NCI-H2107 treated with DMSO at 0.1 percent for 48 hours (cell line): ENCODE data around the gene SORCS3.

Source experiments
- DNase-seq: peaks from one replicate; lab custom pipeline; 2025; ENCODE audit not compliant: unreplicated experiment; lab: John Stamatoyannopoulos, UW

The SORCS3 gene

DNA sequence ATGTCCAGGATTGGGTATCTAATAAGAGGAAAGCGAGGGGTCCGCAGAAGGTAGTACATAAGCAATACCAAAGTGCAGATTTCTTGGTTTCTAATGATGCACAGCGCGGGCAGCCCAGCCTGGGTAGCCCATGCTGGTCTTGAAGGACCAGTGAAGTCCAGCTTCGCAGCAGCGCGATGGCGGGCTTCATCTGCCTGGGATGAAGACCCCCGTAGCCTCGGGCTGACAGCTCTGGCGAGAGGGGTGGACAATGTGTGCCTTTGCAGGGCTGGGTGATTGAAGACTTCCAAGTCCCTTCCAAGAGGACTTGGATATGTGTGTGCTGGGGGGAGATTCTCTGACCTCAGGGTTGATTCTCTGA is 2.2 kb downstream of the SORCS3 start:
- no peak for DNase-seq

GRCh38 chr10:104646146-104646545 is 5.1 kb downstream of the SORCS3 start:
- DNase-seq = no peak

- DNase-seq = no peak
These were observed 7.3 kb downstream of the SORCS3 start for GRCh38 chr10:104648421-104648820.

DNA sequence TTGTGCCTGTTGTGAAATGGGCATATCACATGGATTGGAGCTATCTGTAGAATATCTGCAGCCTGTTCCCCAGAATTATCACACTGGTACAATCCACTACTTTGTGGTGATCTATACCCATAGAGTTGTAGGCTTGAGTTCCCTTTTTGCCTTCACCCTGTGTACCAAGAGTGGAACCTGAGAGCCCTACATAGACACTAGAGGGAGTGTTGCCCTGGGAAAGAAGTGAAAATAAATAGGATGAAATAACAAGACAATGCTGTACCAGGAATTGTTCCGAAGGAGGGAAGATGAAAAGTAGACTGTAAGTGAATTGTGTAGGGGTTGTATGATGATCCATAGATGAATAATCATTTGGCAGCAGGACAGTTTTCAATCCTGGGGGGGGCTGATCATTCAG is 9.0 kb downstream of the SORCS3 start:
- DNase-seq = no peak

DNA sequence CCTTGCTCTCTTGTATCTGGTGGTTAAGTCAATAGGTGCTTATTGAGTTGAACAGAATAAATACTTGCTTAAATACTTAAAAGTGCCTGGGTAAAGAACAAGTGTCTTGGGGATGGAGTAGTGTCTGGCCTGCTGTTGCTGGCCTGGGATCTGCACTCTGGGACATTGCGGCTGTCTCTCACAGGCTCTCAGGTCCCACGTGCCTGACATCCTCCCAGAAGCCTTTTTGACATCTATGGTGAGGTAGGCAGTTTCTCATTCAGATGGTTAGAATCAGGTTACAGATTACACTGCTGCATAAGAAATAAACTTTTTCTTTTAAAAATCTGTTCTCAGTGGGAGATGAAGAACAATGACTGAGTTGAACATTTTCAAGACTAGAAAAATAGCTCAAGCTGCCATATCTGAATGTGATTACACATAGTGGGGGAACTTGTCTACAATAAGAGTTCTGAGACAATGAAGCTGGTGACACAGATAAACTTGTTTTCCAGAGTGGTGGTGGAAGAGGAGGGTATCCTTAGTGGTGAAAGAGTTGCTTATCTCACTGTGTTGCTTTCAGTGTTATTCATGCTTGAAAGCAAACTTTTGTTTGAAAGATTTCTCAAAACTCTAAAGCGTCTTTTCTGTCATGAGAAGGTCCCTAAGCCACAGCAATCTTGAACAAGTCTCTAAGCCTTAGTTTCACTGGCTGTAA is 9.7 kb downstream of the SORCS3 start:
- DNase-seq = no peak

- no peak for DNase-seq
These were observed 15.9 kb downstream of the SORCS3 start for GRCh38 chr10:104657036-104657435.

DNA sequence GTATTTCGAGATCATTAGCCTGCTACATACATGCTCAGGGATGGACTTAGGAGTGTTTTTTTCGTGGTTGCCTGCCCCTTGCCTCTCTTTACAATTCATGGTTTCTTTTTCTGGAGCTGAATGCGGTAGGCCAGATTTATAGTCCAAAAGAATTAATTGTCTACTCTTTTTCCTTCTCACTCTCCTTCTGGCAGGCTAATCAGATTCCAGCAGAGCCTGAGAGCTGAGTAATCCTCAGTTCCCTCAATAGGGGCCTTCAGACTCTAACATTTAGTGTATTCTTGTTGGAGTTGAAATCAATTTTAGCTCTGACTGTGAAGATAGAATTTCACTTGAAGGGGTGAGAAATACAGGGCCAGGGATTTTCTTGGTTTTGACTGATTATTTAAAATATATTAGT is 16.4 kb downstream of the SORCS3 start:
- DNase-seq = no peak

DNA sequence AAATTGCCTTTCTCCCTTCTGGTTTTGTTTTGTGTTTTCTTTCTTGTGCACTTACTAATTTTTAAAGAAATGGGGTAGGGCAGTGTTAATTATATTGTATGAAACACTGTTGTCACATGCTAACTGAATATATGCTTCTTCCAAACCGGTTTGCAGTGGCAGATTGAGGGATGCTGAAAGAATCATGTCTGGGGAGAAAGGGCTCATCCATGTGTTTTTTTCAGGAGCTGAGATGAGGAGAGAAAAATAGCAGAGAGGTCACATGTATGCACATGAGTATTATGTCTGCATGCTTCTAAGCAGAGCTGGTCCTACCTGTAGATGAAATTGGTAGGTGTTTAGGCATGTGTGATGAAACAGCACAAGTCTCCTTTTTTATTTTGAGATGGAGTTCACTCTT is 17.0 kb downstream of the SORCS3 start:
- DNase-seq = no peak

DNA sequence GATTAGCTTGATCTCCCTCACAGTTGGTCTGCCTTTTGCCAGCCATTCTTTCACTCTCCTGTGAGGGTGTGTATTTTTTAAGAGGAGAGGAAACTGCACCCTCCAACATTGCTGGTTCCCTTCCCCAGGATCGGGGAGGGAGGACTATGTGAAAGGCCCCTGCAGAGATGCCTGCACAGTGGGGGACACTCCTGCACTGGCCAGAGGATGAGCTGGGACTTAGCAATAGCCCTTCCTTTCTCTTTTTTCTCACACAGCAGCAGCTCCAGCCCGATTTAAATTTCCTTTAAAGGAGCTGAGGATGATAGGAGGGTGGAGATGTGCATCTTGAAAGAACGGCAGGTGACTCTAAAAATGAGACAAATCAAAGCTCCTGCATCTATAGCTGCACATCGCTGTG is 18.7 kb downstream of the SORCS3 start:
- DNase-seq = no peak

DNA sequence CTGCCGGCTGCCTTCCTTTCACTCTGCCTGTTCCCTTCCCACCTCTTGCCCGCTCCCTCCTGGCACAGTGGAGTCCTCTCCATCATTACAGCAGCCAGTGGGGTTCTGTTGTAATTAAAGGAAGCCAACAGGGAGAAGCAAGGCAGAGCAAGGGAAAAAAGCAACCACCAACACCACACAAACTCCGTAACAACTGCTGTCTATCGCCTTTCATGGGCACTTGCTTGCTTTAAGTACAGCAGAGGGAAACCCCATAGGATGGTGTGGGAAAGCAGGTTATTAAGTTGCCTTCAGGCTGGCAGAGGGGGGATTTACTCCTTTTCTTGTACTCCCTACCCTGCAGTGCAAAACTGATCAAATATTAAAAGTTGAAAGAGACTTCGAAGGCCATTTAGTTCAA is 22.0 kb downstream of the SORCS3 start:
- DNase-seq = no peak

DNA sequence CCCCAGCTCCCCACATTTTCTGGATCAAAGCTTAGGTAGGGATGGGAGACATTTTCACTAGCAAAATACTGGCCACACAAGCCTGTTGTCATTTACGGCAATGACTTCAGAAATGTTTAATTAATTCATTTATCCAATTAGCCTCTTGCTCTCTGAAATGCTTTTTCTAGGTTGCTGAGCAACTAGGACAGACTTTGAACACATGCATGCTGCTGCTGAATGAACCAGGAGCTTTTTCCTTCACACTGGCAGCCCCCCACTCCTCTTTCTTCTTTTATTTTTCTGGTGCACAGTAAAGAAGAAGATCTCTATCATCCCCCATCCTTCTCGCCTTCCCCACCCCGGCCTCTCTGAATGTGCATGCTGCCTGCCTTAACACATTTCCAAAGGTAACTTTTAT is 22.5 kb downstream of the SORCS3 start:
- no peak for DNase-seq

- DNase-seq = no peak
These were observed 23.1 kb downstream of the SORCS3 start for GRCh38 chr10:104664205-104664604.

DNA sequence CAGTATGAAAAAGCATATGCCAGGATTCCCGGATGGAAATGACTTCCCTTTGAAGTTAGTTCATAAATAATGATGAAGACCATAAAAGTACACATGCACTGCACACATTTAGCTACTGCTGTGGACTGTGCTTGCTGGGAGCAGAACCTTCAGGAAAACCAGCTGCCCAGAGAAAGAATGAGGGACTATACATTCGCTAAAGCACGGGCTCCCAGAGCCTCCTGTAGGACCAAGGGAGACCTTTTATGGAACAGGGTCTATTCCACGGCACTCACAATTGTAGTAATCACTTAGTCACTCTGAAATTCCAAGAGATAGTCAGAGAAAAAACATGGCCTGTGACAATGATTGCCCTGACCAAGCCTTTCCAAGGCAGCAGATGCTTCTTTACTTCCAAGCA is 24.1 kb downstream of the SORCS3 start:
- DNase-seq = no peak

DNA sequence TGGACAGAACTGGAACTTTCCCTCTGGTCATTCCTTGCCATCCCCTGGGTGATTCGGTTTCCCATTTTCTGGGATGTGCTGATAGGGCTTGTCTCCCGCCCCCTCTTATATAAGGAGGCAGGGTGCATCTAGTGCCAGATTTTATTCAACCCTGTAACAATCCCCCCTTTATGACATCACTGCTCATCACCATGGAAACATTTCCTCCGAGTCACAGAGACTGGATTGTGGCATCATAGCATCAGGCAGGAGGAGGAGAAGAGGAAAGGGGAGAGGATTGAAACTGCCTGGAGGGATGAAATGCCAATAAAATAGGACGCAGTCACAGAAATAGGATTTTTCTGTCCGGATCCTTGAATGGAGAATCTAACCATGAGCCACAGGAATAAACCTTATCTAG is 25.0 kb downstream of the SORCS3 start:
- DNase-seq = no peak

DNA sequence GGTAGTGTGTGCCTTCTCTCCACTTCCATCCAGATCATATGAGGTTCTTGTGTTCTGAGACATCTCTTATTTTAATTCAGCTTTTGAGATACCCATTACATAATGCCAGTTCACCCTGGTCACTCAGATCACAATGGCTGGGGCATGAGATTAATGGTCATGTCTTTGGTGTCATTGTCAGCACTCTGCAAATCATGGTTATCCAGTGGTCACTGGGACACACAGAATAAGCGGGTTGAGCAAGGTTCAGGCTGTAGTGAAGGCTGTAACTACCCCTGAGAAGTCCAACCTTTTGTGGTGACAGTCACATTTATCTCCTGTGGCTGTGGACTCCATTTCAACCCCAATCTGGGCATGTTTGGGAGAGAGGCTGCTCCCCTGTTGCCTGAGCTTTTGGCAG is 35.8 kb downstream of the SORCS3 start:
- DNase-seq = no peak

DNA sequence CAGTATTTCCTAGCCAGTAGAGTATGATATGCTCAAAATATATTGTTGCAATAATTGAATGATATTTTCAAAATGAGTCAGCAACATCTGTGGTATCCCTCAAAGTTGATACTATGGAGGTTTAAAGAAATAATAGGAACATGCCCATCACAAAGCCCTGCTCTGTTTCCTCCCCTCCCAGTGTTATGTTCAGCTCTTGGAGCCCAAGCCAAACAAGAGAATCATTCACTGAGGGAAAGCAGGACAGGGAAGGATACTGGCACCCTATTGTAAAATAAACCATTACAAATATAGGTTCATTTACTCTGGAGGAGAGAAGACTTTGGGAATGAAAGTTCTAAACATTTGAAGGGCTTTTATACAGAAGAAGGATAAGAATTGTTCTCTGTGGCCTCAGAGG is 37.6 kb downstream of the SORCS3 start:
- no peak for DNase-seq

DNA sequence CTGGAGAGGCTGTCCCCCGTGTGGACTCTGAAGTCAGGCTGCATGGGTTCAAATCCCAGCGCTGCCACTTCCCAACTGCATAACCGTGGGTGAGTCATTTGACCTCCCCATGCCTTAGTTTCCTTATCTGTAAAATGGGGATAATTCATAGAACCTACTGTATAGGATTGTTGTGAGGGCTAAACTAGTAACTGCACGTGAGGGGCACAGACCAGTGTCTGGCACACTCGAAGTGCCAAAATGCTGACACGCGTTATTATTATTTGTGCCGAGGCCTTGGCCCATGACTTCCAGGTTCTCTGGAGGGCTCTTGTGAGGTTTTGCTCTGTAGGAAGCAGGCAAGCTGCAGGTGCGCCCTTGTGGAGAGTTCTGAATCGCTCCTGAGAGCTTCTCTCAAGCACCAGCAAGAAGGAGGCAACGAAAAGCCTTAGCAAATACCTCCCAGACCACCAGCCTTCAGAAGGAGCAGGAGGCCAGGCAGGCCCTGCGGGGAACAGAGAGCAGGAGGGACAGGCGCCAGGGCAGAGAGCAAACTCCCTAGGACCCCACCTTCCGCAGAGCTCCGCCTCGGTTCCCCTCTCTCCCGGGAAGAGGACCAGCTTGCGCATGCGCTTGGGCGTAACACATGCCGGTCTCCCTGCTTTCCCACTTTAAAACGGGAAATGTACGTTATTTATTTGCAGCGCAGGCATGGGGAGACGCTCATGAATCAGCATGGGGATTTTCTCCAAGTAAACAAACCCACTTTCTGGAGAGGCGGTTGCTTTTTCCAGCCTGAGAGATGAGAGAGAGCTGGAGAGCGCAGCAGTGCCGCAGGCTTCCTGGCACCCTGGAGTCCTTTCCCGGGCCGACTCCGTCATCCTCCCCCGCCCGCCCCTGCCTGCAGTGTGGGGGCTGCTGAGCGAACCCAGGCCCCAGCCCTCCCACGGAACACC is 39.6 kb downstream of the SORCS3 start:
- no peak for DNase-seq

- DNase-seq = no peak
These were observed 40.4 kb downstream of the SORCS3 start for GRCh38 chr10:104681485-104681884.

- no peak for DNase-seq
These were observed 42.5 kb downstream of the SORCS3 start for GRCh38 chr10:104683567-104683966.

DNA sequence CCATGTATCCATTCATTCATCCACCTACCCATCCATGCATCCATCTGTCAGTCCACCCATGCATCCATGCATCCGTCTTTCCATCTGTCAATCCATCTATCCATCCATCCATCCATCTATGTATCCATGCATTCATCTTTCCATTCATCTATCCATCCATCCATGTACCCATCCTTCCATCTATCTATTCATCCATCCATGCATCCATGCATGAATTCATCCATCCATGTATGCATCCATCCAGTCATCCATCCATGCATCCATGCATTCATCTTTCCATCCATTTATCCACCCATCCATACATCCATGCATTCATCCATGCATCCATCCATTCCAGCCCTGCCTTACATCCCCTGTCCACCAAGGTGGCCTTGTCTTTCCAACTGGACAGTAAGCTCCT is 45.7 kb downstream of the SORCS3 start:
- no peak for DNase-seq

DNA sequence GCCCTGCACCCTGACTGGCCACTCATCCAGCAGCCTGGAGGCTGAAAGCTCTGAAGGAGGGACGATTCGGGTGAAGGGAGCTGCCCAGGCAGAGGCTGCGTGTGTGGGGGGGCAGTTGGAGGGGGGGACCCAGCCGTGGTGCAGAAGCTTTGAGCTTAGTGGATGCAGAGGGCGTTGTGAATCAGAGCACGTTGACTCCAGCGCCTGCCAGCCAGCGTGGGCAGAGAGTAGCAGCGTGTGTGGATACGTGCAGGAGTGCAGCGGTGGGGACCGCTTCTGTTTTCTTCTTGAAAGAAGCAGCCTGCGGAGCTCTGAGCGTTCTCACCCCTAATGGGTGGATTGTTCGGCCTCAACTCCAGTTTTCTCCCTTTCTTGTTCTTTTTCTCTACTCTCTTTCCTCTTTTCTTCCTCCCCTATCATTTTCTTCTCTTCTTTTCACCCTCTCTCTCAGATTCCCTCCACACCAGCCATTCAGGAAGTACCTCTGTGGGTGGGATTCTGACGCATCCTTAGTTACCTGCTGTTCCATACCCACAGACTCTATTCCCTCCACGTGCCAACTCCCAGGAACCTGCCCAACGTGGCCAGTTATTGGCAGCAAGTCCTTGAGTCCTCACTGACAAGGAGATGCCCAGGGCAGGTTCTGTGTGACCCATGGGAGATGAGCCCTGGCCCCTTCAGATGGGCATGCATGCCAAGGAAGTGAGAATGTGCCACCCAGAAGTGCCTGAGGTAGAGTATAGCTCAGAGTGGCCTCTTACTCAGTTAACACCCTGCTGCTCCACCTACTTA is 47.4 kb downstream of the SORCS3 start:
- DNase-seq = no peak

DNA sequence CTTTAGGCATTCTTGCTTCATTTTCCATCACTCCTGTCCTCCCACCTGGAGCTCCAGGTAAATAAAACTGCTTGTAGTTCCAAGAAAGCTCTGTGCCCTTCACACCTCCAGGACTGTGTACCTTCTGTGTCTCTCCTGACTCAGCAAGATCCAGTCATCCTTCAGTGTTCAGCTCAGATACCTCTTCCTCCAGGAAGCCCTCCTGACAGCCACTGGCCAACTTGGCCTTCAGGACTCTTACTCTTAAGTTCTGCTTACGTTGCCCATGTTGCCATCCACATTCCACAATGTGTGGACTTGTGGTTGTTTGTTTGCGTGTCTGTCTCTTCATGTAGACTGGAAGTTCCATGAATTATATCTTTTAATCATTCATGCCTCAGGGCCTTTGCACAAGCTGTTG is 48.0 kb downstream of the SORCS3 start:
- no peak for DNase-seq
